DOHH2 (cell line): Measurements from ENCODE around the gene RGS9.

ENCODE experiments used
- H3F3A ChIP-seq: fragments of 200-600 bp; sonication (generic), shearing (Covaris generic); 2 replicates; pipeline ENCODE4 v1.6.0; 2016; ENCODE audit warnings: antibody characterized with exemption, mild to moderate bottlenecking; ENCODE audit not compliant: control insufficient read depth, insufficient read depth
- H3K27ac ChIP-seq: fragments of 200-600 bp; sonication (generic); 2 replicates; pipeline ENCODE4 v1.5.1; 2014; ENCODE audit warnings: low read depth, mild to moderate bottlenecking, low read length, moderate library complexity
- H3K27me3 ChIP-seq: fragments of 200-600 bp; sonication (generic); 2 replicates; pipeline ENCODE4 v1.6.1; 2014; ENCODE audit warnings: mild to moderate bottlenecking, low read length, mixed read lengths; ENCODE audit not compliant: control insufficient read depth
- H3K36me3 ChIP-seq: fragments of 200-600 bp; sonication (generic); 2 replicates; pipeline ENCODE4 v1.6.1; 2014; ENCODE audit warnings: mild to moderate bottlenecking, low read length, moderate library complexity, mixed read lengths; ENCODE audit not compliant: control insufficient read depth
- H3K4me1 ChIP-seq: fragments of 200-600 bp; sonication (generic); 2 replicates; pipeline ENCODE4 v1.6.1; 2014; ENCODE audit warnings: mild to moderate bottlenecking, low read length, mixed read lengths; ENCODE audit not compliant: control insufficient read depth
- H3K4me2 ChIP-seq: fragments of 200-600 bp; sonication (generic); 2 replicates; pipeline ENCODE4 v1.6.0; 2014; ENCODE audit warnings: mild to moderate bottlenecking, low read length, moderate library complexity
- H3K4me3 ChIP-seq: fragments of 200-600 bp; sonication (generic); 2 replicates; pipeline ENCODE4 v1.5.1; 2014; ENCODE audit warnings: mild to moderate bottlenecking, low read length, mixed read lengths
- H3K79me2 ChIP-seq: fragments of 200-600 bp; sonication (generic); 2 replicates; pipeline ENCODE4 v1.6.1; 2014; ENCODE audit warnings: mild to moderate bottlenecking, low read length, mixed read lengths; ENCODE audit not compliant: control insufficient read depth
- H3K9me2 ChIP-seq: fragments of 200-600 bp; sonication (generic); replicated peaks from 2 replicates; pipeline ENCODE4 v1.6.1; 2014; ENCODE audit warnings: mild to moderate bottlenecking, low read length, mixed read lengths; ENCODE audit not compliant: control insufficient read depth
- H3K9me3 ChIP-seq: fragments of 200-600 bp; sonication (generic); 2 replicates; pipeline ENCODE4 v1.6.1; 2014; ENCODE audit warnings: antibody characterized with exemption, low read length, mixed read lengths; ENCODE audit not compliant: control insufficient read depth, insufficient read depth
- H4K20me1 ChIP-seq: fragments of 200-600 bp; sonication (generic); 2 replicates; pipeline ENCODE4 v1.6.0; 2014; ENCODE audit warnings: low read depth, mild to moderate bottlenecking, antibody characterized with exemption, low read length, moderate library complexity; ENCODE audit not compliant: control insufficient read depth, insufficient read depth
- EZH2phosphoT487 ChIP-seq: fragments of 200-600 bp; sonication (generic); IDR thresholded peaks from 2 replicates; pipeline ENCODE4 v1.6.1; 2017; ENCODE audit warnings: borderline replicate concordance, mild to moderate bottlenecking, antibody characterized with exemption, low read length, moderate library complexity, mixed read lengths
- TF ChIP-seq, protein P1 (sequence below): fragments of 200-600 bp; sonication (generic); IDR thresholded peaks from one replicate; pipeline ENCODE4 v1.5.1; 2014; ENCODE audit warnings: antibody characterized with exemption, mild to moderate bottlenecking, low read depth, low read length; ENCODE audit not compliant: poor library complexity, severe bottlenecking

RGS9 gene

DNA sequence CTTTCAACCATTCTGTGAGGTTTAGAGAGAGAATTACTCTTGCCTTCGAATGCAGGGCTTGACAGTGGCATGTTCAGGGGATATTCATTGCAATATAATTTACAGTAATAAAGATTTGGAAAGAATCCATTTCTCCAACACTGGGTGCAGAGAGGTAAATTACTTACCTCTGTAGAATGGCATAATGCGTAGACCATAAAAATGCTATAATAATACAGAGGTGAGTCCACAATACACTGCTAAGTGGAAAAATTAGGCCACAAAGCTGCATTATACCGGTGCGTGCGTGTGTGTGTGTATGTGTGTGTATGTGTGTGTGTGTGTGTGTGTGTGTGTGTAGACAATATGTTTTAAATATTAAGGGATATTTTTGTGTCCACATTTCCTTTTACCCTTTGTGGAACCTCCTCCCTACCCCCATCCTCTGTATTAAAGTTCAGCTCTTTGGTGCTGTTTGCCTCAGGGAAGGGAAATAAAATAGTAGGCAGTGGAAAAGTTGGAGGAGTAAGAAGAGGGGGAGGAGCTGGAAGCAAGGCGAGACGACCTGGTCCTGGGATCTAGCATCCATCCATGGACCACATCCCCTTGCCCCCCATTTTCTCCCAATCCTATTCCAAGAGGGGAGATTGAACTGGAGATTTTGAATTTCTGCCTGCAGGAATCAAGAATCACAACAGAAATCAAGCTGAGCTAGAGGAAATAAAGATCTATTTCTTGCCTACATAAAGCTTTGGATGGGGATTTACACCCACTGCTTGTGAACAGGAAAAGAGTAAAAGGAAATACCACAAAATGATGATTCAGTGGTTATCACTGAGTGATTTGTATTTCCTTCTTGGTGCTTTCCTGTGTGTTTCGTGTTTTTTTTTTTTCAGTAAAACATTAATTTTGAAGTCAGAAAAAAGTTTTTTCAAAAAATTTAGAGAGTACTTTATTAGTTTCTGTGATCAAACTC, 124.8 kb downstream of the RGS9 start:
- no peaks in the 10 kb centered on the region for H3K4me1 ChIP-seq
- H3K4me2 ChIP-seq: no peak overlapping the region
- no peak for TF ChIP-seq EZH2phosphoT487
- TF ChIP-seq, protein P1, sequence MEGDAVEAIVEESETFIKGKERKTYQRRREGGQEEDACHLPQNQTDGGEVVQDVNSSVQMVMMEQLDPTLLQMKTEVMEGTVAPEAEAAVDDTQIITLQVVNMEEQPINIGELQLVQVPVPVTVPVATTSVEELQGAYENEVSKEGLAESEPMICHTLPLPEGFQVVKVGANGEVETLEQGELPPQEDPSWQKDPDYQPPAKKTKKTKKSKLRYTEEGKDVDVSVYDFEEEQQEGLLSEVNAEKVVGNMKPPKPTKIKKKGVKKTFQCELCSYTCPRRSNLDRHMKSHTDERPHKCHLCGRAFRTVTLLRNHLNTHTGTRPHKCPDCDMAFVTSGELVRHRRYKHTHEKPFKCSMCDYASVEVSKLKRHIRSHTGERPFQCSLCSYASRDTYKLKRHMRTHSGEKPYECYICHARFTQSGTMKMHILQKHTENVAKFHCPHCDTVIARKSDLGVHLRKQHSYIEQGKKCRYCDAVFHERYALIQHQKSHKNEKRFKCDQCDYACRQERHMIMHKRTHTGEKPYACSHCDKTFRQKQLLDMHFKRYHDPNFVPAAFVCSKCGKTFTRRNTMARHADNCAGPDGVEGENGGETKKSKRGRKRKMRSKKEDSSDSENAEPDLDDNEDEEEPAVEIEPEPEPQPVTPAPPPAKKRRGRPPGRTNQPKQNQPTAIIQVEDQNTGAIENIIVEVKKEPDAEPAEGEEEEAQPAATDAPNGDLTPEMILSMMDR: no peak
- H3K27ac ChIP-seq: no peak overlapping the region
- H3K4me3 ChIP-seq: no peak overlapping the region
- H3K36me3 ChIP-seq: no peaks in the 10 kb centered on the region
- no peaks in the 10 kb centered on the region for H3K79me2 ChIP-seq
- H4K20me1 ChIP-seq: no peaks in the 10 kb centered on the region
- H3F3A ChIP-seq: no peaks in the 10 kb centered on the region
- H3K27me3 ChIP-seq: peaks cover 7% of the 10 kb centered on the region; the same call in 1 of the 2 replicates
- peaks cover 4% of the 10 kb centered on the region; the same call in 1 of the 2 replicates for H3K9me3 ChIP-seq
- no peaks in the 10 kb centered on the region for H3K9me2 ChIP-seq

DNA sequence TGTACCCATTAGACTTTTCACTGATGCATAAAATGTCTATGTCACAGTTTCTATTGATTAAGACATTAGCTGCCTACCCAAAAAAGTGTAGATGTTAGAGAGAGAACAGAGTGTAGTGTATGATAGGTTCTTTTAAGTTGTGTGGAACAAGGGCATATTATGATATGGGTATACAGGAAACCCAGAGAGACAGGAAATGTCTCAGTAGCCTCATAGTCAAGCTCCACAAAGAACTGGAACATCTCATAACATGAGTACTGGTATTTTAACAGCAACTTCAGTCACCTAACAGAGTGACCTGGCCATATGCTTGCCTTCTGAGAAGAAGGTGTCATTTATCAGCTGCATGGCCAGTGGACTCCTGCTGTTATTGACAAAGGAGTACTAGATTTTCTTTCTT, 128.1 kb downstream of the RGS9 start:
- Histone ChIP-seq H3K79me2 (no peaks in the 10 kb centered on the region), H3K9me3 (no peaks in the 10 kb centered on the region), H4K20me1 (no peaks in the 10 kb centered on the region), H3F3A (no peaks in the 10 kb centered on the region), H3K9me2 (no peaks in the 10 kb centered on the region), H3K27ac (no peak overlapping the region), H3K36me3 (no peaks in the 10 kb centered on the region), H3K4me1 (no peaks in the 10 kb centered on the region), H3K4me3 (no peak overlapping the region), H3K4me2 (no peak overlapping the region), H3K27me3 (peaks cover 8% of the 10 kb centered on the region; the same call in 1 of the 2 replicates)
- TF ChIP-seq, protein P1: no peak
- no peak for TF ChIP-seq EZH2phosphoT487

DNA sequence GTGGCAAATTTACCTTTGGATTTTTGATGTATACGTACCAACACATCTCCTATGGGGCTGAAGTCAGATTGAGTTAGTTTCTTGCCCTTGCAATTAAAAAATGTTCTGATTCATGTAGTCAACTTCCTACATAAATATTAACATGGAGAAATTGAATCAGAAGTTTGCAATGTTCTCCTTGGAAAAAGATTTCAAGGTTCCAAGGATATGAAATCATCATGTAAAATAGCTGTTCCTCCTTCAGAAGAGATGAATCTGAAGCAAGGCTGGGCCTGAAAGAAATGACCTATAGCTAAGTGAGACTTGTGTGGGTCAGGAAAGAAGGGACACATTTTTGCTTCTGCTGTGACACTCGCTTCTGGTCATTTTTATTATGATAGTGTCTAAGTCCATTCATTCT, 131.7 kb downstream of the RGS9 start:
- H3K4me1 ChIP-seq: no peaks in the 10 kb centered on the region
- no peaks in the 10 kb centered on the region for H3K9me2 ChIP-seq
- no peaks in the 10 kb centered on the region for H3F3A ChIP-seq
- no peak overlapping the region for H3K4me3 ChIP-seq
- no peaks in the 10 kb centered on the region for H4K20me1 ChIP-seq
- no peaks in the 10 kb centered on the region for H3K9me3 ChIP-seq
- no peak for TF ChIP-seq EZH2phosphoT487
- TF ChIP-seq, protein P1: no peak
- no peaks in the 10 kb centered on the region for H3K36me3 ChIP-seq
- peaks cover 8% of the 10 kb centered on the region; the same call in 1 of the 2 replicates for H3K27me3 ChIP-seq
- no peak overlapping the region for H3K4me2 ChIP-seq
- H3K27ac ChIP-seq: no peak overlapping the region
- H3K79me2 ChIP-seq: no peaks in the 10 kb centered on the region
